ENCODE measurements around the gene ADRA2C. TPM values are rescaled to one million over a fixed set of nuclear protein-coding genes. Genes with fewer than 3 reads are reported as not detected.

Gene ADRA2C
- polyA plus RNA-seq, 1 donor from 2014 or later: 3.0 TPM

DNA sequence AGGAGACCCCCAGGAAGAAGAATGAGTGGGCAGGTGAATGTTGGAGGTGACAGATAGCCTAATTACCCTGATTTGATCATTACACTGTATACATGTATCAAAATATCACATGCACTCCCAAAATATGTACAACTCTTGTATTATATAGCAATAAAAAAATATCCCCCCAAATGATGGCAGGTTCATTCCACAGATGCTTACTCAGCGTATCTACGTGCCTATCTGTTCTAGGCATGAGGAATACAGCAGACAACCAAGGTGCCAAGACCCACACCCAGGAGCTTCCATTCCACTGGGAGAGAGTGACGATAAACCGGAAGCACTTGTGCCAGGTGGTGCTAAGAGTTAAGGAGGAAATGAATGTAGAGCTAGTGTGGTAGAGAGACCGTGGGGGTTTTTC is 42.4 kb downstream of the ADRA2C start:
- H3K36me3 ChIP-seq (ENCODE audit: insufficient read depth, low read length): no peaks in the 10 kb centered on the region
- no peaks in the 10 kb centered on the region for H3K79me2 ChIP-seq (replicated peaks; ENCODE audit: insufficient read depth, low read length)
- no peak overlapping the region for H3K4me3 ChIP-seq (ENCODE audit: low read length)
- TF ChIP-seq EZH2 (IDR thresholded peaks at IDR 0.05; ENCODE audit: borderline replicate concordance, insufficient read depth, low read length, poor library complexity, severe bottlenecking) (no peak), MXI1 (conservative IDR thresholded peaks at IDR 0.05; ENCODE audit: poor library complexity, severe bottlenecking) (no peak), TAF1 (IDR thresholded peaks at IDR 0.05; ENCODE audit: low read depth) (no peak), RAD21 (conservative IDR thresholded peaks at IDR 0.05) (no peak), POLR2AphosphoS5 (IDR thresholded peaks at IDR 0.05) (no peak), EP300 (conservative IDR thresholded peaks at IDR 0.05; ENCODE audit: poor library complexity, severe bottlenecking) (no peak), SMC3 (conservative IDR thresholded peaks at IDR 0.05; ENCODE audit: poor library complexity) (no peak)
- TF ChIP-seq, protein P1, sequence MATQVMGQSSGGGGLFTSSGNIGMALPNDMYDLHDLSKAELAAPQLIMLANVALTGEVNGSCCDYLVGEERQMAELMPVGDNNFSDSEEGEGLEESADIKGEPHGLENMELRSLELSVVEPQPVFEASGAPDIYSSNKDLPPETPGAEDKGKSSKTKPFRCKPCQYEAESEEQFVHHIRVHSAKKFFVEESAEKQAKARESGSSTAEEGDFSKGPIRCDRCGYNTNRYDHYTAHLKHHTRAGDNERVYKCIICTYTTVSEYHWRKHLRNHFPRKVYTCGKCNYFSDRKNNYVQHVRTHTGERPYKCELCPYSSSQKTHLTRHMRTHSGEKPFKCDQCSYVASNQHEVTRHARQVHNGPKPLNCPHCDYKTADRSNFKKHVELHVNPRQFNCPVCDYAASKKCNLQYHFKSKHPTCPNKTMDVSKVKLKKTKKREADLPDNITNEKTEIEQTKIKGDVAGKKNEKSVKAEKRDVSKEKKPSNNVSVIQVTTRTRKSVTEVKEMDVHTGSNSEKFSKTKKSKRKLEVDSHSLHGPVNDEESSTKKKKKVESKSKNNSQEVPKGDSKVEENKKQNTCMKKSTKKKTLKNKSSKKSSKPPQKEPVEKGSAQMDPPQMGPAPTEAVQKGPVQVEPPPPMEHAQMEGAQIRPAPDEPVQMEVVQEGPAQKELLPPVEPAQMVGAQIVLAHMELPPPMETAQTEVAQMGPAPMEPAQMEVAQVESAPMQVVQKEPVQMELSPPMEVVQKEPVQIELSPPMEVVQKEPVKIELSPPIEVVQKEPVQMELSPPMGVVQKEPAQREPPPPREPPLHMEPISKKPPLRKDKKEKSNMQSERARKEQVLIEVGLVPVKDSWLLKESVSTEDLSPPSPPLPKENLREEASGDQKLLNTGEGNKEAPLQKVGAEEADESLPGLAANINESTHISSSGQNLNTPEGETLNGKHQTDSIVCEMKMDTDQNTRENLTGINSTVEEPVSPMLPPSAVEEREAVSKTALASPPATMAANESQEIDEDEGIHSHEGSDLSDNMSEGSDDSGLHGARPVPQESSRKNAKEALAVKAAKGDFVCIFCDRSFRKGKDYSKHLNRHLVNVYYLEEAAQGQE (IDR thresholded peaks at IDR 0.05; ENCODE audit: borderline replicate concordance): no peak
- TF ChIP-seq, protein P2, sequence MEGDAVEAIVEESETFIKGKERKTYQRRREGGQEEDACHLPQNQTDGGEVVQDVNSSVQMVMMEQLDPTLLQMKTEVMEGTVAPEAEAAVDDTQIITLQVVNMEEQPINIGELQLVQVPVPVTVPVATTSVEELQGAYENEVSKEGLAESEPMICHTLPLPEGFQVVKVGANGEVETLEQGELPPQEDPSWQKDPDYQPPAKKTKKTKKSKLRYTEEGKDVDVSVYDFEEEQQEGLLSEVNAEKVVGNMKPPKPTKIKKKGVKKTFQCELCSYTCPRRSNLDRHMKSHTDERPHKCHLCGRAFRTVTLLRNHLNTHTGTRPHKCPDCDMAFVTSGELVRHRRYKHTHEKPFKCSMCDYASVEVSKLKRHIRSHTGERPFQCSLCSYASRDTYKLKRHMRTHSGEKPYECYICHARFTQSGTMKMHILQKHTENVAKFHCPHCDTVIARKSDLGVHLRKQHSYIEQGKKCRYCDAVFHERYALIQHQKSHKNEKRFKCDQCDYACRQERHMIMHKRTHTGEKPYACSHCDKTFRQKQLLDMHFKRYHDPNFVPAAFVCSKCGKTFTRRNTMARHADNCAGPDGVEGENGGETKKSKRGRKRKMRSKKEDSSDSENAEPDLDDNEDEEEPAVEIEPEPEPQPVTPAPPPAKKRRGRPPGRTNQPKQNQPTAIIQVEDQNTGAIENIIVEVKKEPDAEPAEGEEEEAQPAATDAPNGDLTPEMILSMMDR (IDR thresholded peaks at IDR 0.05; ENCODE audit: poor library complexity, severe bottlenecking): no peak
- H3F3A ChIP-seq (ENCODE audit: insufficient read depth, low read length, poor library complexity, severe bottlenecking): no peaks in the 10 kb centered on the region
- no peaks in the 10 kb centered on the region for H3K27me3 ChIP-seq (ENCODE audit: insufficient read depth, low read depth, low read length)
- H3K9me3 ChIP-seq (ENCODE audit: low read length): no peaks in the 10 kb centered on the region
- H2AFZ ChIP-seq (ENCODE audit: low read depth, low read length): no peak overlapping the region
- no peak overlapping the region for H3K9ac ChIP-seq (ENCODE audit: low read length)
- H3K4me2 ChIP-seq (ENCODE audit: low read length): no peak overlapping the region
- no peak overlapping the region for H3K27ac ChIP-seq (ENCODE audit: low read length)
- no peaks in the 10 kb centered on the region for H3K9me2 ChIP-seq (ENCODE audit: insufficient read depth, low read length)
- no peaks in the 10 kb centered on the region for H4K20me1 ChIP-seq (ENCODE audit: insufficient read depth)

DNA sequence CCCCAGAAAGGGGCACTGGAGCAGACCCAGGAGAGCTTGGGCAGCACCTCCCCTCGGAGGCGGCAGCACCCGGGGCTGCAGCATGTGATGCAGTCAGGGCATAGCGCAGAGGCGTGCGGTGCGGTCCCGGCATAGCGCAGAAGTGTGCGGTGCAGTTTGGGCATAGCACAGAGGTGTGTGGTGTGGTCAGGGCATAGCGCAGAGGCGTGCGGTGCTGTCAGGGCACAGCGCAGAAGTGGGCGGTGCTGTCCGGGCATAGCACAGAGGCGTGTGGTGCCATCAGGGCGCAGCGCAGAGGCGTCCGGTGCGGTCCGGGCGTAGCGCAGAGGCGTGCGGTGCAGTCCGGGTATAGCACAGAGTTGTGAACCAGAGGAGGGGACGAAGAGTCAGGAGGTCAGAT is 42.8 kb downstream of the ADRA2C start:
- Histone ChIP-seq H3K27me3 (ENCODE audit: insufficient read depth, low read depth, low read length) (no peaks in the 10 kb centered on the region), H3K27ac (ENCODE audit: low read length) (no peak overlapping the region), H3K4me3 (ENCODE audit: low read length) (no peak overlapping the region), H3K4me2 (ENCODE audit: low read length) (no peak overlapping the region), H3F3A (ENCODE audit: insufficient read depth, low read length, poor library complexity, severe bottlenecking) (no peaks in the 10 kb centered on the region), H2AFZ (ENCODE audit: low read depth, low read length) (no peak overlapping the region), H3K36me3 (ENCODE audit: insufficient read depth, low read length) (no peaks in the 10 kb centered on the region), H3K9me3 (ENCODE audit: low read length) (no peaks in the 10 kb centered on the region), H3K9ac (ENCODE audit: low read length) (no peak overlapping the region), H4K20me1 (ENCODE audit: insufficient read depth) (no peaks in the 10 kb centered on the region), H3K9me2 (ENCODE audit: insufficient read depth, low read length) (no peaks in the 10 kb centered on the region), H3K79me2 (replicated peaks; ENCODE audit: insufficient read depth, low read length) (no peaks in the 10 kb centered on the region)
- no peak for TF ChIP-seq EZH2 (IDR thresholded peaks at IDR 0.05; ENCODE audit: borderline replicate concordance, insufficient read depth, low read length, poor library complexity, severe bottlenecking)
- TF ChIP-seq, protein P1 (IDR thresholded peaks at IDR 0.05; ENCODE audit: borderline replicate concordance): no peak
- TF ChIP-seq EP300 (conservative IDR thresholded peaks at IDR 0.05; ENCODE audit: poor library complexity, severe bottlenecking): no peak
- TF ChIP-seq, protein P2 (IDR thresholded peaks at IDR 0.05; ENCODE audit: poor library complexity, severe bottlenecking): no peak
- TF ChIP-seq SMC3 (conservative IDR thresholded peaks at IDR 0.05; ENCODE audit: poor library complexity): no peak
- no peak for TF ChIP-seq MXI1 (conservative IDR thresholded peaks at IDR 0.05; ENCODE audit: poor library complexity, severe bottlenecking)
- TF ChIP-seq POLR2AphosphoS5 (IDR thresholded peaks at IDR 0.05): no peak
- no peak for TF ChIP-seq TAF1 (IDR thresholded peaks at IDR 0.05; ENCODE audit: low read depth)
- no peak for TF ChIP-seq RAD21 (conservative IDR thresholded peaks at IDR 0.05)

All from neural cell (in vitro differentiated cells).